Ovary (tissue), 3 donors: Measurements from ENCODE around the gene CEACAM8.

Experiments
- EP300 ChIP-seq: sonication (generic); formaldehyde crosslinking; IDR thresholded peaks from one replicate; pipeline ENCODE4 v1.6.1; 2017; ENCODE audit warnings: antibody characterized with exemption
- POLR2A ChIP-seq: fragments of 450-650 bp; IDR thresholded peaks from one replicate; pipeline ENCODE4 v1.6.1; 2017; ENCODE audit warnings: antibody characterized with exemption, mild to moderate bottlenecking, moderate library complexity
- TF ChIP-seq, protein P1 (sequence below), 3 donors: fragments of 450-650 bp in 2 of 3; fragments of 200-600 bp in 1 of 3; IDR thresholded peaks; one replicate each; pipeline versions ENCODE4 v1.5.1 to v1.8.0; 2016 to 2022; ENCODE audit warnings: antibody characterized with exemption in 3 of 3, mild to moderate bottlenecking in 1 of 3
- donor health status: DM: no; HTN: no; CAD: no.

DNA sequence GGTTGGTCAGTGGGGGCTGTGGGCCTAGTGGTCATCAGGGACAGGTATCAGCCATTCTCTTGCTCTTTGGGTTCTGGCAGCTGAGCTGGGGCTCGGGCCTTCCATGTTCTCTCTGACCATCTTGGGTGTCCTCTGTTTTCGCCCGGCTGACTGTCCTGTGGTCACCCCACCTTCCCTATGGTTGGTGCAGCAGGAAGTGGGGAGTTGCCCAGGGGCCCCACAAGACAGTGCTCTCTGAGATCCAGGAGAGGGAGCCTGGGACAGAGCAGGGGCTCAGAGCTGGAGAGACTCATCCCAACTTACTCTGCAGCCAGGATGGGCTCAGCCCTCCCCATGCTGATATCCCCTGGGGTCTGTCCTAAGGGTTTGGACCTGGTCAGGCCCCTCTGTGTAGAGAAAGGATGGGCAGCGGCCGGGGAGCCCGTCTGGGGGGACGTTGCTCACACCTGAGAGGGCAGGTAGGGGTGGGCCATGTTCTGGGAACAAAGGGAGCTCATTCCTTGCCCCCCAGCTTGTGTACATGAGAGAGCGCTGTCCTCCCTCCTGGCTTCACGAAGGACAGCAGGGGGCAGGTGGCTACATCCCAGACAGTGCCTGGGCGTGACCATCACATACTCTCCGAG, 937 bp upstream of the CEACAM8 start:
- TF ChIP-seq, protein P1, sequence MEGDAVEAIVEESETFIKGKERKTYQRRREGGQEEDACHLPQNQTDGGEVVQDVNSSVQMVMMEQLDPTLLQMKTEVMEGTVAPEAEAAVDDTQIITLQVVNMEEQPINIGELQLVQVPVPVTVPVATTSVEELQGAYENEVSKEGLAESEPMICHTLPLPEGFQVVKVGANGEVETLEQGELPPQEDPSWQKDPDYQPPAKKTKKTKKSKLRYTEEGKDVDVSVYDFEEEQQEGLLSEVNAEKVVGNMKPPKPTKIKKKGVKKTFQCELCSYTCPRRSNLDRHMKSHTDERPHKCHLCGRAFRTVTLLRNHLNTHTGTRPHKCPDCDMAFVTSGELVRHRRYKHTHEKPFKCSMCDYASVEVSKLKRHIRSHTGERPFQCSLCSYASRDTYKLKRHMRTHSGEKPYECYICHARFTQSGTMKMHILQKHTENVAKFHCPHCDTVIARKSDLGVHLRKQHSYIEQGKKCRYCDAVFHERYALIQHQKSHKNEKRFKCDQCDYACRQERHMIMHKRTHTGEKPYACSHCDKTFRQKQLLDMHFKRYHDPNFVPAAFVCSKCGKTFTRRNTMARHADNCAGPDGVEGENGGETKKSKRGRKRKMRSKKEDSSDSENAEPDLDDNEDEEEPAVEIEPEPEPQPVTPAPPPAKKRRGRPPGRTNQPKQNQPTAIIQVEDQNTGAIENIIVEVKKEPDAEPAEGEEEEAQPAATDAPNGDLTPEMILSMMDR (IDR thresholded peaks at IDR 0.05): no peak
- TF ChIP-seq EP300 (no peak), POLR2A (no peak)
